MM.1S (cell line): ENCODE measurements around the gene BRIP1.
"Not testable (repeated sequence)": the region's sequence is repeated elsewhere in the genome, so short reads cannot be mapped to it uniquely, and the experiment has no call there.

Experiments used
- EZH2phosphoT487 ChIP-seq: fragments of 300-600 bp; sonication (generic); IDR thresholded peaks from 2 replicates; pipeline ENCODE4 v1.6.1; 2018; ENCODE audit warnings: antibody characterized with exemption, low read length
- TF ChIP-seq, protein P1 (sequence below): fragments of 300-600 bp; sonication (generic); IDR thresholded peaks from 2 replicates; pipeline ENCODE4 v1.5.1; 2016; ENCODE audit warnings: antibody characterized with exemption, low read length, mixed read lengths

- TF ChIP-seq, protein P1, sequence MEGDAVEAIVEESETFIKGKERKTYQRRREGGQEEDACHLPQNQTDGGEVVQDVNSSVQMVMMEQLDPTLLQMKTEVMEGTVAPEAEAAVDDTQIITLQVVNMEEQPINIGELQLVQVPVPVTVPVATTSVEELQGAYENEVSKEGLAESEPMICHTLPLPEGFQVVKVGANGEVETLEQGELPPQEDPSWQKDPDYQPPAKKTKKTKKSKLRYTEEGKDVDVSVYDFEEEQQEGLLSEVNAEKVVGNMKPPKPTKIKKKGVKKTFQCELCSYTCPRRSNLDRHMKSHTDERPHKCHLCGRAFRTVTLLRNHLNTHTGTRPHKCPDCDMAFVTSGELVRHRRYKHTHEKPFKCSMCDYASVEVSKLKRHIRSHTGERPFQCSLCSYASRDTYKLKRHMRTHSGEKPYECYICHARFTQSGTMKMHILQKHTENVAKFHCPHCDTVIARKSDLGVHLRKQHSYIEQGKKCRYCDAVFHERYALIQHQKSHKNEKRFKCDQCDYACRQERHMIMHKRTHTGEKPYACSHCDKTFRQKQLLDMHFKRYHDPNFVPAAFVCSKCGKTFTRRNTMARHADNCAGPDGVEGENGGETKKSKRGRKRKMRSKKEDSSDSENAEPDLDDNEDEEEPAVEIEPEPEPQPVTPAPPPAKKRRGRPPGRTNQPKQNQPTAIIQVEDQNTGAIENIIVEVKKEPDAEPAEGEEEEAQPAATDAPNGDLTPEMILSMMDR, result not testable (repeated sequence)
- TF ChIP-seq EZH2phosphoT487, result not testable (repeated sequence)
Observed at GRCh38 chr17:61677150-61677811, 186.0 kb downstream of the BRIP1 start.
